ENCODE data around the gene JMY.

GRCh38 chr5:79346420-79346824 is 110.5 kb downstream of the JMY start:
- TF ChIP-seq CTCF (IDR thresholded peaks at IDR 0.05) (no peak), EZH2phosphoT487 (IDR thresholded peaks at IDR 0.05) (no peak), EZH2 (IDR thresholded peaks at IDR 0.05) (no peak)
